Uterus (tissue), 2 donors: Measurements from ENCODE around the gene RPS5.

Experiments
- CTCF ChIP-seq, 4 experiments: fragments of 200-600 bp in 2 of 4; fragments of 450-650 bp in 2 of 4; sonication (generic) in 2 of 4; IDR thresholded peaks; one replicate each; pipeline ENCODE4 v1.5.1; 2016 to 2019; ENCODE audit warnings: antibody characterized with exemption in 4 of 4, mild to moderate bottlenecking in 2 of 4, moderate library complexity in 1 of 4
- POLR2A ChIP-seq, 2 donors: fragments of 450-650 bp; IDR thresholded peaks; one replicate each; pipeline ENCODE4 v1.6.1; 2016; ENCODE audit warnings: antibody characterized with exemption in 2 of 2, mild to moderate bottlenecking in 1 of 2, moderate library complexity in 1 of 2

GRCh38 chr19:58357481-58358145 is 29.5 kb upstream of the RPS5 start:
- no peak for TF ChIP-seq CTCF (IDR thresholded peaks at IDR 0.05)
- no peak for TF ChIP-seq POLR2A (IDR thresholded peaks at IDR 0.05)
